LNCaP clone FGC (cell line): ENCODE data around the gene ATP5ME.
A peak's percentile ranks its signal among the peaks of the same experiment; 100 is the strongest.
"Not testable (repeated sequence)": the region's sequence is repeated elsewhere in the genome, so short reads cannot be mapped to it uniquely, and the experiment has no call there.

Experiments used
- DNase-seq: peaks from one replicate; pipeline ENCODE4 v3.0.0-alpha.2; 2011; ENCODE audit warnings: low read depth
- H3K4me3 ChIP-seq: 2 replicates; pipeline ENCODE4 v1.5.1; 2011; ENCODE audit warnings: mild to moderate bottlenecking, low read depth, low read length, control low read depth
- TF ChIP-seq, protein P1 (sequence below): IDR thresholded peaks from 2 replicates; pipeline ENCODE4 v1.5.1; 2012; ENCODE audit warnings: mild to moderate bottlenecking; ENCODE audit not compliant: control insufficient read depth, insufficient read depth; ENCODE audit errors: extremely low read depth

The ATP5ME gene

DNA sequence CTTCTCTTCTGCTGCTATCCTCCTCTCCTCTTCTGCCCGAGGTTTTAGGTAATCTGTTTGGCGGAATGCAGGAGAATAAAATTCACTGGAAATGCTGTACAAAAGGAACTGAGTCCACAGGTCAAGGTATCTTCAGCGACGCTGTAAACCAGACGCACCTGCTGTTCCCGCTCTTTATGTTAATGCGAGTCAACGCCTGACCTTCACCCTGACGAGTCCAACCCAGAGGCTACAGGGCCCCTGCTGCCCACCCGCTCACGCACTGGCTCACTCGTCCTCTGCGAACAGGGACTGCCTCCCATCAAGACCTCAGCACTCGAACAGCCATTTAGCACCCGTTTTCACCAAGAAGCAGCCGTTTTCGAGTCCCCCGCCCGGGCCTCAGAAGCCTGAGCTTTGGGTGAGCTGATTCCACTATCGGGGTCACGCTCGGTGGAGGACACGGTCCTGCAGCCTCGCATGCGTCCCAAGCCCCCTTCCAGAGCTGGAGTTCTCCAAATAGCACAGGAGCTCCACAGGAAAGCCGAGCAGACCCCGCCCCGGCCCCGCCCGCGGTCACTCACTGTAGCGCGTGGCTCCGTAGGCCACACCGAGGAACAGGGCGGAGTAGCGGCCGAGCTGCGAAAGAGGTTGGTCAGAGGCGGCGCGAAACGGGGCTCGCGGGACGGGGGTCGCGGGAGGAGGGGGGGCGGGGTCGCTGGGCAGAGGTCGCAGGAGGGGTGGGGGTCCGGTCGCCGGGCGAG lies 556 bp downstream of the ATP5ME start:
- no peak for DNase-seq
- TF ChIP-seq, protein P1, sequence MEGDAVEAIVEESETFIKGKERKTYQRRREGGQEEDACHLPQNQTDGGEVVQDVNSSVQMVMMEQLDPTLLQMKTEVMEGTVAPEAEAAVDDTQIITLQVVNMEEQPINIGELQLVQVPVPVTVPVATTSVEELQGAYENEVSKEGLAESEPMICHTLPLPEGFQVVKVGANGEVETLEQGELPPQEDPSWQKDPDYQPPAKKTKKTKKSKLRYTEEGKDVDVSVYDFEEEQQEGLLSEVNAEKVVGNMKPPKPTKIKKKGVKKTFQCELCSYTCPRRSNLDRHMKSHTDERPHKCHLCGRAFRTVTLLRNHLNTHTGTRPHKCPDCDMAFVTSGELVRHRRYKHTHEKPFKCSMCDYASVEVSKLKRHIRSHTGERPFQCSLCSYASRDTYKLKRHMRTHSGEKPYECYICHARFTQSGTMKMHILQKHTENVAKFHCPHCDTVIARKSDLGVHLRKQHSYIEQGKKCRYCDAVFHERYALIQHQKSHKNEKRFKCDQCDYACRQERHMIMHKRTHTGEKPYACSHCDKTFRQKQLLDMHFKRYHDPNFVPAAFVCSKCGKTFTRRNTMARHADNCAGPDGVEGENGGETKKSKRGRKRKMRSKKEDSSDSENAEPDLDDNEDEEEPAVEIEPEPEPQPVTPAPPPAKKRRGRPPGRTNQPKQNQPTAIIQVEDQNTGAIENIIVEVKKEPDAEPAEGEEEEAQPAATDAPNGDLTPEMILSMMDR = no peak
- H3K4me3 ChIP-seq = peak overlapping the region; percentile 94

DNA sequence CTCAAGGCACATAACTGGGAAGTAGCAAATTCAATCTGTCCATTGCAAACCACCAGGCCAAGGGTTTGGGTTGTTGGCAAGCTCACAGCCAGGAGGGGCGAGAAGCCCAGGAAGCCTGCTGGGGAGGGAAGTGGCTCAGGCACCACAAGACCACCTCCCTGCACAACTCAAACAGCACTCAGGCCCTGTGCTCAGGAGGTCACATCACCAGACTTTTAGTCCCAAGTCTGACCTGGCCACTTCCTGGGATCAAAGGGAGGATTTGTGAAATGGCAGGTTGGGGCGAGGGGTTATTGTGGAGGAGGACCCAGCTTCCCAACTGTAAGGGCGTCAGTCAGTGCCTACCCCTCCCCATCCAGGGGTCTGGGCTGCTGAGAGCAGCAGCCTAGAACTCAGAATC lies 2.3 kb downstream of the ATP5ME start:
- TF ChIP-seq, protein P1 = no peak
- no peak overlapping the region for H3K4me3 ChIP-seq
- DNase-seq = no peak

DNA sequence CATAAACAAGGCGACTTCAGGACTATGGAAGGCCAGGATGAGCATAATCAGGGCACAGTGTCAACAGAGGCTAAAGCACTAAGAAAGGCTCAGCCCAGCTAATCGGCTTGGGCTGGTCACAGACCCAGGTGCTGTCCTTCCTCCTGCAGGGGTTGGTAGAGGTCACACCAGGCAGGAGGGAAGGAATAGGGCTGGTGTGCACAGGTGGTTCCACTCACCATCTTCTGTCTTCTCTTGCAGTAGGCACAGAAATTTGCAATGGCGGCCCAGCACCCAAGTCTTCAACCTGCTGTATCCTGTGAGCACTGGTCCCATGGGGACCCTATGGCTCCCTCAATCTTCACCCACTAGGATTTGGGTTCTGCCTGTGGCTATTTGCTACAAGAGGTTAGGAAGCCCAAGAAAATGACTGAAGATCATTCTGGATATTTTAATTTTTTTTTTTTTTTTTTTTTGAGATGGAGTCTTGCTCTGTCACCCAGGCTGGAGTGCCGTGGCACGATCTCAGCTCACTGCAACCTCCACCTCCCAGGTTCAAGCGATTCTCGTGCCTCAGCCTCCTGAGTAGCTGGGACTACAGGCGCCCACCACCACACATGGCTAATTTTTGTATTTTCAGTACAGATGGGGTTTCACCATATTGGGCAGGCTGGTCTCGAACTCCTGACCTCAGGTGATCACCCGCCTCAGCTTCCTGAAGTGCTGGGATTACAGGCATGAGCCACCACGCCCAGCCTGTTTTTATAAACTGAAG lies 4.1 kb downstream of the ATP5ME start:
- not testable (repeated sequence) for H3K4me3 ChIP-seq, DNase-seq

DNA sequence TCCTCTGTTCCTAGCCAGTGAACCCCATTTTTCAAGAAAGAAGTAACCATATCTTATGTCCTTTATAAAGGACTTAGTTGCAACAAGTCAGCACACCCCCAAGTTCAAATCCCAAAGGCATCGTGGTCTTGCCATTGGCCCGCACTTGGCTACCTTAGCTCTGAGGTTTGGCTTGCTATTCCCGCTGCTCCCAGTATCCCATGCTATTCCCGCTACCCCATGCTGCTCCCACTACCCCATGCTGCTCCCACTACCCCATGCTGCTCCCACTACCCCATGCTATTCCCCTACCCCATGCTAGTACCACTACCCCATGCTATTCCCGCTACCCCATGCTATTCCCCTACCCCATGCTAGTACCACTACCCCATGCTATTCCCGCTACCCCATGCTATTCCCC lies 5.9 kb downstream of the ATP5ME start:
- not testable (repeated sequence) for H3K4me3 ChIP-seq, DNase-seq

DNA sequence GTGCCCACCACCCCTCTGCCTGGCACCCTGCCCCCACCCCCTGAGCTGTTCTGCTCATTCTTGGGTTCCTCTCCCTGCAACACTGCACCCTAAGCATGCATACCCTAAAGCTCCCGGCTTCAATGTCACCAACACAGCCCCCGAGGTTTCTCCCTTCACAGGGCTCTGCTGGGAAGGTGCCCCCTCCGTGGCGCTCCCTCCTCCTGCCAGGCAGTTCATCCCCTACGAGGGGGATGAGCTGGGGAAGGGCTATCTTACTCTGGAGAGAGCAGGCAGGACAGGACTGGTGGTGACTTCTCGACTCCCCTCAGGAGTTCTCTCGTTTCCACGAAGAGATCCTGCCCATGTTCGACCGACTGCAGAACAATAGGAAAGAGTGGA lies 6.5 kb downstream of the ATP5ME start:
- H3K4me3 ChIP-seq = no peak overlapping the region
- TF ChIP-seq, protein P1 = no peak
- no peak for DNase-seq

DNA sequence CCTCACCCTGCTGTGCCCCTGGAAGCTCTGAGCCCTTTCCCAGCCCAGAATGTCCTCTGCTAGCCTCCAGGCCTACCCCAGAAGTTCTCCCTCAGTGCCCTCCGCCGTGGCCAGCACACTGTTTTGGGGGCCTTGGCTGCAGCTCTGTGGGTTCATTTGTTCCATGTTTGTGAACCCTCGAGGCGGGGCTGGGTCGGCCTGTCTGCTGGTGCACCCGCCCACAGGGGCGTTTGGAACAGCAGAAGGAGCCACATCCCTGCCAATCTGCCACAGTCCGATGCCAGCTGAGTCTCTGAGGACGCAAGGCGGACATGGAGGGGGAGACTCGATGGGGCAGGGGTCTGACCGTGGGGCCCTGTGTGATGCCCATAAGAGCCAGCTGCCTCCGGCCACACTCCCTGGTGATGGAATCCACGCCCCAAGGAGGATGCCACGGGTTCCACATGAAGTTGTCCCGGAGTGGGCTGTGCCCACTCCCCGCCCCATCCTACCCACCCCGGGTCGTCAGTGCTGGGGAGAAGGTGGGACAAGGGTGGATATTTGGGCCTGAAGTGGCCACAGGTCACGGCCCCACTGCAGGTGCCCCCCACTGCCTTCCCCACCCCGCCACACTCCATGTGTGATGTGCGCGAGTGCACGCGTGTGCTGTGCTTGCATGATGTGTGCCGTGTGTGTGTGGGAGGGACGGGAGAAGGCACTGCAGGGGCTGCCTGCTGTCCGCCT lies 7.1 kb downstream of the ATP5ME start:
- no peak for DNase-seq
- TF ChIP-seq, protein P1 = no peak
- no peak overlapping the region for H3K4me3 ChIP-seq

DNA sequence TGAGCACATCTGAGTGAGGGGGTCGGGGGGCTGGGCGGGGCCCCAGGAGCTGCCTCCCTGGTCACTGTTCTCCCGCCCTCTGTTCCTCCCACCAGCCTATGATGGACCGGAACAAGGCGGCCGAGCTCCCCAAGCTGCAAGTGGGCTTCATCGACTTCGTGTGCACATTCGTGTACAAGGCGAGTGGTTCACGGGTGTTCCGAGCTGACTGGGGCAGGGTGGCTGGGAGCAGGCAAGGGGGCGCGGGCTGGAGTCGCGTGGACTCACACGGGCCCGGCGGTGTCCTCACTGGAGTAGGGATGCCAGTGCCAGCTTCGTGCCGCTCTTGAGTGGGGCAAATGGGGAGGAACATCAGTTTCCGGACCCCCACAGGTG lies 7.7 kb downstream of the ATP5ME start:
- TF ChIP-seq, protein P1 = no peak
- no peak for DNase-seq
- no peak overlapping the region for H3K4me3 ChIP-seq
